Thymus (tissue), 11 donors: ENCODE results near the gene C1QTNF1. TPM values are rescaled to one million over a fixed set of nuclear protein-coding genes. Genes with fewer than 3 reads are reported as not detected.
"Not testable (repeated sequence)": the region's sequence is repeated elsewhere in the genome, so short reads cannot be mapped to it uniquely, and the experiment has no call there.

Experiments used
- DNase-seq, 9 donors: peaks; one replicate each; pipeline ENCODE4 v3.0.0-alpha.2; 2013; ENCODE audit warnings: low spot score in 9 of 9, low read depth in 6 of 9, missing footprints in 1 of 9
- H3K27ac ChIP-seq, 2 donors: one replicate each; pipeline ENCODE4 v1.5.1; 2013; ENCODE audit warnings: control low read depth in 1 of 2, low read depth in 1 of 2, low read length in 1 of 2, mild to moderate bottlenecking in 1 of 2, moderate library complexity in 1 of 2
- H3K27me3 ChIP-seq, 2 donors: one replicate each; pipeline ENCODE4 v1.5.1; 2013; ENCODE audit warnings: low read length in 1 of 2; ENCODE audit not compliant: control insufficient read depth in 2 of 2, insufficient read depth in 1 of 2
- H3K36me3 ChIP-seq, 2 donors: one replicate each; pipeline ENCODE4 v1.5.1; 2013; ENCODE audit warnings: low read length in 1 of 2, mild to moderate bottlenecking in 1 of 2, moderate library complexity in 1 of 2; ENCODE audit not compliant: control insufficient read depth in 2 of 2, insufficient read depth in 2 of 2
- H3K4me1 ChIP-seq, 2 donors: one replicate each; pipeline ENCODE4 v1.5.1; 2013; ENCODE audit warnings: low read length in 2 of 2; ENCODE audit not compliant: control insufficient read depth in 2 of 2, insufficient read depth in 2 of 2
- H3K4me3 ChIP-seq, 2 donors: one replicate each; pipeline ENCODE4 v1.5.1; 2013; ENCODE audit warnings: low read length in 2 of 2, control low read depth in 1 of 2, mild to moderate bottlenecking in 1 of 2
- H3K9me3 ChIP-seq, 2 donors: one replicate each; pipeline ENCODE4 v1.5.1; 2013; ENCODE audit warnings: low read length in 1 of 2, mild to moderate bottlenecking in 1 of 2; ENCODE audit not compliant: control insufficient read depth in 2 of 2, insufficient read depth in 1 of 2
- WGBS: extraction: QIAGEN DNeasy Blood & Tissue Kit; methylation state at CpG from one replicate; pipeline ENCODE4 v1.1.7; 2013; 5-methylcytosine and 5-hydroxymethylcytosine counted together
- polyA plus RNA-seq: library from polyadenylated mRNA; stranded (reverse); fragments of 200-250 nt; gene quantifications from one replicate; pipeline ENCODE4 v1.2.3, GENCODE V29; 2013
- total RNA-seq: library from RNA; stranded (reverse); fragments of 120-200 nt; gene quantifications from one replicate; pipeline ENCODE4 v1.2.4, GENCODE V29; 2013
- donor health status: healthy.

Gene C1QTNF1
- total and polyA plus RNA-seq, 2 donors, result 2.2 to 34.9 TPM

GRCh38 chr17:79020631-79021301 lies 3.2 kb upstream of the C1QTNF1 start:
- DNase-seq, result no peak
- H3K36me3 ChIP-seq, result no peaks in the 10 kb centered on the region
- 95% methylated on average over 2 of the region's 2 CpGs for WGBS
- no peak overlapping the region for H3K27ac ChIP-seq
- peaks cover 0 to under 1% of the 10 kb centered on the region in 2 donors for H3K9me3 ChIP-seq
- no peak overlapping the region for H3K4me3 ChIP-seq
- peaks cover 11 to 21% of the 10 kb centered on the region in 2 donors for H3K4me1 ChIP-seq
- peaks cover 2 to 61% of the 10 kb centered on the region in 2 donors for H3K27me3 ChIP-seq

GRCh38 chr17:79021929-79022328 lies 2.0 kb upstream of the C1QTNF1 start:
- WGBS, result 93% methylated on average over 2 of the region's 2 CpGs
- H3K36me3 ChIP-seq, DNase-seq, H3K4me3 ChIP-seq, H3K27ac ChIP-seq, H3K9me3 ChIP-seq: not testable (repeated sequence)
- peaks cover 2 to 72% of the 10 kb centered on the region in 2 donors for H3K27me3 ChIP-seq
- peaks cover 11 to 21% of the 10 kb centered on the region in 2 donors for H3K4me1 ChIP-seq

- WGBS, result 96% methylated on average over 9 of the region's 9 CpGs
- no peaks in the 10 kb centered on the region for H3K9me3 ChIP-seq
- H3K27me3 ChIP-seq, result peaks cover 2 to 79% of the 10 kb centered on the region in 2 donors
- H3K4me3 ChIP-seq, result no peak overlapping the region
- DNase-seq, result no peak
- no peaks in the 10 kb centered on the region for H3K36me3 ChIP-seq
- H3K4me1 ChIP-seq, result peaks cover 11 to 25% of the 10 kb centered on the region in 2 donors
- no peak overlapping the region for H3K27ac ChIP-seq
Observed at GRCh38 chr17:79022507-79022991, 1.4 kb upstream of the C1QTNF1 start.

- WGBS, result 90% methylated on average over 12 of the region's 12 CpGs
- H3K27me3 ChIP-seq, result peaks cover 2 to 86% of the 10 kb centered on the region in 2 donors
Observed at GRCh38 chr17:79023180-79023705, 726 bp upstream of the C1QTNF1 start.

GRCh38 chr17:79024901-79025737 lies 1.1 kb downstream of the C1QTNF1 start:
- peak overlapping the region in 1 of 2 donors; percentile 62 for H3K4me3 ChIP-seq
- no peak overlapping the region for H3K27ac ChIP-seq
- no peak for DNase-seq
- H3K27me3 ChIP-seq, result peaks cover 2 to 98% of the 10 kb centered on the region in 2 donors
- no peaks in the 10 kb centered on the region for H3K9me3 ChIP-seq
- H3K36me3 ChIP-seq, result no peaks in the 10 kb centered on the region
- peaks cover 11 to 28% of the 10 kb centered on the region in 2 donors for H3K4me1 ChIP-seq
- WGBS, result 79% methylated on average over 31 of the region's 31 CpGs

More at GRCh38 chr17:79023180-79023705, 726 bp upstream of the C1QTNF1 start:
- H3K9me3 ChIP-seq, result no peaks in the 10 kb centered on the region
- no peak overlapping the region for H3K27ac ChIP-seq
- DNase-seq, result no peak
- no peak overlapping the region for H3K4me3 ChIP-seq
- H3K4me1 ChIP-seq, result peaks cover 11 to 28% of the 10 kb centered on the region in 2 donors
- H3K36me3 ChIP-seq, result no peaks in the 10 kb centered on the region

- DNase-seq, result no peak
- H3K4me3 ChIP-seq, result no peak overlapping the region
- H3K27me3 ChIP-seq, result peaks cover 2 to 85% of the 10 kb centered on the region in 2 donors
- no peaks in the 10 kb centered on the region for H3K36me3 ChIP-seq
- no peak overlapping the region for H3K27ac ChIP-seq
- H3K9me3 ChIP-seq, result no peaks in the 10 kb centered on the region
- 90% methylated on average over 16 of the region's 16 CpGs for WGBS
- H3K4me1 ChIP-seq, result peaks cover 11 to 28% of the 10 kb centered on the region in 2 donors
Observed at GRCh38 chr17:79026376-79027273, 2.7 kb downstream of the C1QTNF1 start.

- DNase-seq, result no peak
- Histone ChIP-seq H3K9me3 (no peaks in the 10 kb centered on the region), H3K36me3 (no peaks in the 10 kb centered on the region), H3K27me3 (peaks cover 2 to 85% of the 10 kb centered on the region in 2 donors), H3K4me3 (no peak overlapping the region), H3K27ac (no peak overlapping the region), H3K4me1 (peaks cover 11 to 28% of the 10 kb centered on the region in 2 donors)
- WGBS, result 88% methylated on average over 10 of the region's 10 CpGs
Observed at GRCh38 chr17:79027274-79027924, 3.4 kb downstream of the C1QTNF1 start.

GRCh38 chr17:79027925-79028491 lies 4.0 kb downstream of the C1QTNF1 start:
- no peaks in the 10 kb centered on the region for H3K9me3 ChIP-seq
- peaks cover 2 to 79% of the 10 kb centered on the region in 2 donors for H3K27me3 ChIP-seq
- peaks cover 11 to 28% of the 10 kb centered on the region in 2 donors for H3K4me1 ChIP-seq
- no peak overlapping the region for H3K4me3 ChIP-seq
- no peak for DNase-seq
- no peak overlapping the region for H3K27ac ChIP-seq
- H3K36me3 ChIP-seq, result no peaks in the 10 kb centered on the region
- WGBS, result 77% methylated on average over 16 of the region's 16 CpGs
